Cardiac muscle cell (in vitro differentiated cells and primary cell): ENCODE data around the gene TINAG. TPM values are rescaled to one million over a fixed set of nuclear protein-coding genes. Genes with fewer than 3 reads are reported as not detected.
A peak's percentile ranks its signal among the peaks of the same experiment; 100 is the strongest.

Experiments used
- DNase-seq, 2 donors: peaks; one replicate each; pipeline versions ENCODE4 v3.0.0 to v3.0.0-alpha.2; 2010 to 2017; ENCODE audit warnings: low read depth in 1 of 2, low spot score in 1 of 2
- H3K27ac ChIP-seq: fragments of 200-600 bp; sonication (generic); 2 replicates; pipeline ENCODE4 v1.5.1; 2016
- H3K27me3 ChIP-seq: fragments of 200-600 bp; sonication (generic); 2 replicates; pipeline ENCODE4 v1.6.0; 2016; ENCODE audit warnings: control low read depth
- H3K36me3 ChIP-seq: fragments of 200-600 bp; sonication (generic); 2 replicates; pipeline ENCODE4 v1.5.1; 2016; ENCODE audit warnings: control low read depth
- H3K4me1 ChIP-seq: fragments of 200-600 bp; sonication (generic); 2 replicates; pipeline ENCODE4 v1.8.1; 2017; ENCODE audit warnings: low read depth, mild to moderate bottlenecking, mixed run types
- H3K4me3 ChIP-seq: fragments of 200-600 bp; sonication (generic); 2 replicates; pipeline ENCODE4 v1.5.1; 2016; ENCODE audit warnings: mild to moderate bottlenecking
- H3K9me3 ChIP-seq: fragments of 200-600 bp; sonication (generic); 2 replicates; pipeline ENCODE4 v1.5.1; 2017; ENCODE audit warnings: low read depth, mild to moderate bottlenecking, control low read depth
- polyA plus RNA-seq: library from polyadenylated mRNA; unstranded; fragments of >200 nt; fragmentation: Nextera tagmentation; extraction: Ambion mirVana; gene quantifications from 2 replicates; pipeline ENCODE4 v1.2.1, GENCODE V29; 2016
- total RNA-seq: library from RNA; depleted of rRNA; stranded (reverse); fragments of >200 nt; gene quantifications from 2 replicates; pipeline ENCODE4 v1.2.3, GENCODE V29; 2016
- TF ChIP-seq, protein P1 (sequence below): IDR thresholded peaks from 2 replicates; pipeline ENCODE4 v1.5.1; 2012; ENCODE audit warnings: low read depth, mild to moderate bottlenecking, low read length

The TINAG gene
- total and polyA plus RNA-seq, 2 experiments from 2014 or later, result not detected

DNA sequence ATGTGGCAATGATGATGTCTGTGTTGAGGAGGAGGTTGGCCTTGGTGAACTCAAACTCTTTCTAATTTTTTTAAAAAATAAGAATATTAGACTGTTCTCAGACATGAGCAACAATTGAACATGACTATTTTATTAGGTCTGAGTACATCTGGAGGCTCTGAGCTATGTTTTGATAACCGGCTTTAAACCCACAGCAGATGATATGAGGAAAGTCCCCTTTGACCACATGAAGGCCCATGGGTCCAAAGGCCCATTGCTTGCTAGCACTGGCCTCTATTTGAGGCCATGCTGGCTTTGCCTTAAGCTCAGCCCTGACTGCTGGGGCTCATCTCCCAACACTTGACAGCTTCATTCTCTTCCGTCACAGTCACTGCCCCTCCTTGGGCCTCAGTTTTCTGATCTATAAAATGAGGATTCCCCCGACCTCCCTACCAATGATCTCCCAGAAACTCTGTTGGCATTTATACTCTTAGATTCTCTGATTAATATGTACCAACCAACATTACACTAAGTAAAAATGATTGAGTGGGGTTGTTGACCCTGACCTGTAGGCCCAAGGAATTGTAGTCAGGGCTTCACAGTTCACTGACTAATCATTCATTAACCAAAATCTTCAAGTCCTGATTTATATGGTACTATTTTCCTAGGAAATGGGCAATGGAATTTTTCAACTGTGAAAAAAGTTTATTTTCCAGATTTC is 23.9 kb upstream of the TINAG start:
- Histone ChIP-seq H3K27ac (no peak overlapping the region), H3K9me3 (no peaks in the 10 kb centered on the region), H3K27me3 (no peaks in the 10 kb centered on the region), H3K4me1 (no peaks in the 10 kb centered on the region), H3K36me3 (no peaks in the 10 kb centered on the region), H3K4me3 (no peak overlapping the region)
- no peak for DNase-seq
- TF ChIP-seq, protein P1, sequence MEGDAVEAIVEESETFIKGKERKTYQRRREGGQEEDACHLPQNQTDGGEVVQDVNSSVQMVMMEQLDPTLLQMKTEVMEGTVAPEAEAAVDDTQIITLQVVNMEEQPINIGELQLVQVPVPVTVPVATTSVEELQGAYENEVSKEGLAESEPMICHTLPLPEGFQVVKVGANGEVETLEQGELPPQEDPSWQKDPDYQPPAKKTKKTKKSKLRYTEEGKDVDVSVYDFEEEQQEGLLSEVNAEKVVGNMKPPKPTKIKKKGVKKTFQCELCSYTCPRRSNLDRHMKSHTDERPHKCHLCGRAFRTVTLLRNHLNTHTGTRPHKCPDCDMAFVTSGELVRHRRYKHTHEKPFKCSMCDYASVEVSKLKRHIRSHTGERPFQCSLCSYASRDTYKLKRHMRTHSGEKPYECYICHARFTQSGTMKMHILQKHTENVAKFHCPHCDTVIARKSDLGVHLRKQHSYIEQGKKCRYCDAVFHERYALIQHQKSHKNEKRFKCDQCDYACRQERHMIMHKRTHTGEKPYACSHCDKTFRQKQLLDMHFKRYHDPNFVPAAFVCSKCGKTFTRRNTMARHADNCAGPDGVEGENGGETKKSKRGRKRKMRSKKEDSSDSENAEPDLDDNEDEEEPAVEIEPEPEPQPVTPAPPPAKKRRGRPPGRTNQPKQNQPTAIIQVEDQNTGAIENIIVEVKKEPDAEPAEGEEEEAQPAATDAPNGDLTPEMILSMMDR, result no peak

DNA sequence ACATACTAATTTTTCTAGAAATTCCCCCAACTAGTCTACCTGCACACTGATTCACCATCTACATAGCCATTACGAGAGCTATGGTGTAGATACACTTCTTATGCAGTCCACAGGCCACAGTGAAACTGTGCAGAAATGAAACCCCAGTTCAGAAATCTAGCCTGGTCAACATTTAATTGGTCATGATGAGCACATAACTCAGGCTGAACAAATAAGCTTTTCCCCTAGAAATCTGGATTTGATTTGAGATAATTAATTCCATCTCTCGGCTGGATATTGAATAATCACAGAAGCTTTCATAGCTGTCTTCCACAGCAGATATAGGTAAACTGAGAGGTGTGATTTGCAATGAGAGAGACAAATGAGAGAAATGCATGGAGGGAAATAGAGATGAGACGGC is 22.6 kb upstream of the TINAG start:
- Histone ChIP-seq H3K36me3 (no peaks in the 10 kb centered on the region), H3K4me1 (no peaks in the 10 kb centered on the region), H3K4me3 (no peak overlapping the region), H3K9me3 (no peaks in the 10 kb centered on the region), H3K27me3 (no peaks in the 10 kb centered on the region), H3K27ac (no peak overlapping the region)
- no peak for DNase-seq
- TF ChIP-seq, protein P1, result no peak

DNA sequence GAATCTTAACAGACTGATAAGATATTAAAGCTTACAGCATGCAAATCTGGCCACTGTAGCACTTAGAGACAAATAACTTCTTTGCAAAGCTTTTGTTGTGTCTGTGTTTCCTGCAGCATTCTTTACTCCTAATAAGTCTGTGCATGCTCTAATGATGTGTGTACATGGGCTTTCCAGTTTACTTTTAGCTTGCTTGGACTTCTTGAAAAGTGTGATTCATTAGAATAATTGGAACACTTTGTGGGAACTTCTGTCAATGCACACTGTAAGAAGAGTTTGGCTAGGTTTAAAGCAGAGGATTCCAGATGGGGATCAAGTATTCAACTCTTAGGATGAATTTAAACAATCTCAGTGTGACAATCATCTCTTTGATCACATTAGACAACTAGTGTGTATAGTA is 22.1 kb upstream of the TINAG start:
- H3K9me3 ChIP-seq, result no peaks in the 10 kb centered on the region
- no peak overlapping the region for H3K27ac ChIP-seq
- DNase-seq, result no peak
- H3K27me3 ChIP-seq, result no peaks in the 10 kb centered on the region
- TF ChIP-seq, protein P1, result no peak
- H3K4me3 ChIP-seq, result no peak overlapping the region
- H3K36me3 ChIP-seq, result no peaks in the 10 kb centered on the region
- H3K4me1 ChIP-seq, result no peaks in the 10 kb centered on the region

GRCh38 chr6:54288474-54288873 is 19.8 kb upstream of the TINAG start:
- DNase-seq, result peak in 1 of 2 donors; percentile 27
- Histone ChIP-seq H3K4me1 (no peaks in the 10 kb centered on the region), H3K4me3 (no peak overlapping the region), H3K27me3 (no peaks in the 10 kb centered on the region), H3K36me3 (no peaks in the 10 kb centered on the region), H3K27ac (no peak overlapping the region), H3K9me3 (no peaks in the 10 kb centered on the region)
- TF ChIP-seq, protein P1, result no peak

DNA sequence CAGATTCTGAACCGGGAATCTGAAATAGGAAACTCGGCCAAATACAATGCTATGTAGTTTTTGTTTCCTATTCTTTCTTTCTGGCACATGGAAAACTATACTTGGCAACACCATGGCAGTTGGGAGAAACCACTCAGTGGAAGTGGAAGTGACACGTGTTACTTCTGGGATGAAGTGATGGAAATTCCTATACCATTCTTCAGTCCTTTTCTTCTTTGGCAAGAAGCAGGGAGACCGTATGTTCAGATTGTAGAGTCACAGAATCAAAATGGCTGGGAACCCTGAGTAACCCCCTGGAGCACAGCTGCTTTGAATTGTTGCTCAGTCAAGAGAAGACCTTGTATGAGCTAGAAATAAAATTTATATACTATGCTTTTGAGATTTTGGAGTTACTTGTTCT is 18.8 kb upstream of the TINAG start:
- H3K4me1 ChIP-seq, result no peaks in the 10 kb centered on the region
- H3K4me3 ChIP-seq, result no peak overlapping the region
- no peak for DNase-seq
- H3K27ac ChIP-seq, result no peak overlapping the region
- H3K27me3 ChIP-seq, result no peaks in the 10 kb centered on the region
- no peaks in the 10 kb centered on the region for H3K9me3 ChIP-seq
- H3K36me3 ChIP-seq, result no peaks in the 10 kb centered on the region
- TF ChIP-seq, protein P1, result no peak

GRCh38 chr6:54291146-54291545 is 17.1 kb upstream of the TINAG start:
- TF ChIP-seq, protein P1, result no peak
- no peak overlapping the region for H3K27ac ChIP-seq
- H3K27me3 ChIP-seq, result no peaks in the 10 kb centered on the region
- no peak overlapping the region for H3K4me3 ChIP-seq
- no peaks in the 10 kb centered on the region for H3K9me3 ChIP-seq
- DNase-seq, result peak in 1 of 2 donors; percentile 76
- H3K36me3 ChIP-seq, result no peaks in the 10 kb centered on the region
- no peaks in the 10 kb centered on the region for H3K4me1 ChIP-seq
